GM18520 (cell line): ENCODE data around the gene F5.

Experiments
- ATAC-seq: cut with Tn5 transposase; IDR thresholded peaks from one replicate; pipeline ENCODE4 v1.9.1; 2021; ENCODE audit not compliant: unreplicated experiment

The F5 gene

GRCh38 chr1:169586395-169587255 lies at the start of gene F5:
Gene F5 (minus strand): TSS chr1:169586481. CDS start chr1:169586386, 95 bp downstream.
- peak; percentile 87 for ATAC-seq

- no peak for ATAC-seq
Observed at GRCh38 chr1:169634877-169635276, 48.6 kb upstream of the F5 start.

- no peak for ATAC-seq
Observed at GRCh38 chr1:169634145-169634544, 47.9 kb upstream of the F5 start.

- no peak for ATAC-seq
Observed at GRCh38 chr1:169631249-169631648, 45.0 kb upstream of the F5 start.

- ATAC-seq = no peak
Observed at GRCh38 chr1:169630006-169630405, 43.7 kb upstream of the F5 start, which contains the start of gene SELP. Gene SELP (minus strand): TSS chr1:169630124. CDS start chr1:169630074, 50 bp downstream.

- no peak for ATAC-seq
Observed at GRCh38 chr1:169624912-169625311, 38.6 kb upstream of the F5 start.

GRCh38 chr1:169624122-169624521 lies 37.8 kb upstream of the F5 start:
- ATAC-seq = no peak

GRCh38 chr1:169623132-169623926 lies 37.0 kb upstream of the F5 start:
- ATAC-seq = no peak

GRCh38 chr1:169620565-169620964 lies 34.3 kb upstream of the F5 start:
- no peak for ATAC-seq

GRCh38 chr1:169618367-169618766 lies 32.1 kb upstream of the F5 start:
- ATAC-seq = no peak

- no peak for ATAC-seq
Observed at GRCh38 chr1:169615803-169616202, 29.5 kb upstream of the F5 start.

- ATAC-seq = no peak
Observed at GRCh38 chr1:169610858-169611257, 24.6 kb upstream of the F5 start.

- ATAC-seq = no peak
Observed at GRCh38 chr1:169610108-169610507, 23.8 kb upstream of the F5 start.

- ATAC-seq = no peak
Observed at GRCh38 chr1:169608226-169608625, 21.9 kb upstream of the F5 start.

- no peak for ATAC-seq
Observed at GRCh38 chr1:169604781-169605560, 18.7 kb upstream of the F5 start.

GRCh38 chr1:169601096-169601881 lies 15.0 kb upstream of the F5 start:
- ATAC-seq = no peak

- ATAC-seq = no peak
Observed at GRCh38 chr1:169595764-169596711, 9.8 kb upstream of the F5 start.

- ATAC-seq = no peak
Observed at GRCh38 chr1:169594391-169594790, 8.1 kb upstream of the F5 start.

GRCh38 chr1:169590932-169591331 lies 4.7 kb upstream of the F5 start:
- no peak for ATAC-seq
